Thyroid gland (tissue), 4 donors: ENCODE measurements around the gene FARS2. TPM values are rescaled to one million over a fixed set of nuclear protein-coding genes. Genes with fewer than 3 reads are reported as not detected.

ENCODE experiments used
- DNase-seq, 2 donors: peaks; one replicate each; pipeline ENCODE4 v3.0.0-alpha.2; 2019
- H3K27ac ChIP-seq, 3 donors: fragments of 200-600 bp; sonication (generic); 1 replicate in 2 of 3; 2 replicates in 1 of 3; pipeline ENCODE4 v1.5.1; 2016 to 2019; ENCODE audit warnings: mild to moderate bottlenecking in 1 of 3, moderate library complexity in 1 of 3
- H3K27me3 ChIP-seq: fragments of 200-600 bp; sonication (generic); one replicate; pipeline ENCODE4 v1.5.1; 2019
- H3K36me3 ChIP-seq, 2 donors: fragments of 200-600 bp; sonication (generic); one replicate each; pipeline ENCODE4 v1.5.1; 2016 to 2019
- H3K4me1 ChIP-seq, 2 donors: fragments of 200-600 bp; sonication (generic); one replicate each; pipeline ENCODE4 v1.5.1; 2017 to 2019
- H3K4me3 ChIP-seq, 3 donors: fragments of 200-600 bp; sonication (generic); replicated peaks in 1 of 3; 1 replicate in 2 of 3; 2 replicates in 1 of 3; pipeline ENCODE4 v1.5.1; 2016; ENCODE audit warnings: mild to moderate bottlenecking in 1 of 3
- H3K9me3 ChIP-seq: fragments of 200-600 bp; sonication (generic); one replicate; pipeline ENCODE4 v1.5.1; 2017
- CTCF ChIP-seq, 6 experiments: fragments of 200-600 bp in 3 of 6; fragments of 450-650 bp in 3 of 6; sonication (generic) in 3 of 6; IDR thresholded peaks; one replicate each; pipeline ENCODE4 v1.5.1; 2016 to 2019; ENCODE audit warnings: antibody characterized with exemption in 6 of 6, mild to moderate bottlenecking in 2 of 6, inconsistent platforms in 1 of 6, moderate library complexity in 1 of 6
- POLR2A ChIP-seq, 2 donors: fragments of 450-650 bp; IDR thresholded peaks; one replicate each; pipeline ENCODE4 v1.6.1; 2017; ENCODE audit warnings: antibody characterized with exemption in 2 of 2, mild to moderate bottlenecking in 2 of 2, moderate library complexity in 1 of 2
- WGBS, 2 donors: methylation state at CpG; one replicate each; pipeline ENCODE4 v1.1.5; 2017; 5-methylcytosine and 5-hydroxymethylcytosine counted together
- intact Hi-C: fragments of 100-400 bp; cut with DNase I; formaldehyde crosslinking; loops from one replicate; pipeline ENCODE4 v1.15.1; 2023
- total RNA-seq, 4 donors: library from RNA; depleted of rRNA; stranded (reverse); fragments of >200 nt; gene quantifications; one replicate each; pipeline ENCODE4 v1.2.3, GENCODE V29; 2016

FARS2 gene
- total RNA-seq, 4 donors from 2014 or later = 27.4 to 47.1 (median 34.2) TPM

- Histone ChIP-seq H3K27ac (no peak overlapping the region), H3K4me1 (no peaks in the 10 kb centered on the region), H3K36me3 (no peaks in the 10 kb centered on the region), H3K4me3 (no peak overlapping the region), H3K9me3 (no peaks in the 10 kb centered on the region), H3K27me3 (no peaks in the 10 kb centered on the region)
- no peak for DNase-seq
- TF ChIP-seq POLR2A (IDR thresholded peaks at IDR 0.05) = no peak
- TF ChIP-seq CTCF (IDR thresholded peaks at IDR 0.05) = no peak
- intact Hi-C loops = no loop called here
- 82 to 89% methylated on average over 2 of the region's 2 CpGs for WGBS, 2 donors
Observed at GRCh38 chr6:5552243-5552642, 290.9 kb downstream of the FARS2 start.

- no peaks in the 10 kb centered on the region for H3K9me3 ChIP-seq
- WGBS, 2 donors = 65 to 71% methylated on average over 4 of the region's 4 CpGs
- no peak overlapping the region for H3K27ac ChIP-seq
- H3K36me3 ChIP-seq = no peaks in the 10 kb centered on the region
- no peaks in the 10 kb centered on the region for H3K27me3 ChIP-seq
- H3K4me3 ChIP-seq = no peak overlapping the region
- TF ChIP-seq CTCF (IDR thresholded peaks at IDR 0.05) (no peak), POLR2A (IDR thresholded peaks at IDR 0.05) (no peak)
- intact Hi-C loops = no loop called here
- H3K4me1 ChIP-seq = no peaks in the 10 kb centered on the region
- DNase-seq = no peak
Observed at GRCh38 chr6:5553767-5554166, 292.5 kb downstream of the FARS2 start.

- Histone ChIP-seq H3K4me1 (no peaks in the 10 kb centered on the region), H3K27ac (no peak overlapping the region), H3K27me3 (no peaks in the 10 kb centered on the region), H3K4me3 (no peak overlapping the region), H3K36me3 (no peaks in the 10 kb centered on the region), H3K9me3 (no peaks in the 10 kb centered on the region)
- intact Hi-C loops = no loop called here
- DNase-seq = no peak
- TF ChIP-seq CTCF (IDR thresholded peaks at IDR 0.05) (no peak), POLR2A (IDR thresholded peaks at IDR 0.05) (no peak)
- WGBS, 2 donors = 93 to 94% methylated on average over 1 of the region's 1 CpG
Observed at GRCh38 chr6:5554226-5554625, 292.9 kb downstream of the FARS2 start.

- Histone ChIP-seq H3K27ac (no peak overlapping the region), H3K27me3 (no peaks in the 10 kb centered on the region), H3K36me3 (no peaks in the 10 kb centered on the region), H3K4me3 (no peak overlapping the region), H3K9me3 (no peaks in the 10 kb centered on the region), H3K4me1 (no peaks in the 10 kb centered on the region)
- intact Hi-C loops = no loop called here
- WGBS, 2 donors = 96 to 99% methylated on average over 7 of the region's 7 CpGs
- DNase-seq = no peak
- TF ChIP-seq POLR2A (IDR thresholded peaks at IDR 0.05) (no peak), CTCF (IDR thresholded peaks at IDR 0.05) (no peak)
Observed at GRCh38 chr6:5556011-5556410, 294.7 kb downstream of the FARS2 start.

- Histone ChIP-seq H3K4me3 (no peak overlapping the region), H3K36me3 (no peaks in the 10 kb centered on the region), H3K4me1 (no peaks in the 10 kb centered on the region), H3K27me3 (no peaks in the 10 kb centered on the region), H3K9me3 (no peaks in the 10 kb centered on the region), H3K27ac (no peak overlapping the region)
- TF ChIP-seq CTCF (IDR thresholded peaks at IDR 0.05) (no peak), POLR2A (IDR thresholded peaks at IDR 0.05) (no peak)
- intact Hi-C loops = no loop called here
- 95 to 97% methylated on average over 5 of the region's 5 CpGs for WGBS, 2 donors
- no peak for DNase-seq
Observed at GRCh38 chr6:5557506-5557905, 296.2 kb downstream of the FARS2 start.
